Epithelial cell of proximal tubule (primary cell): ENCODE data around the gene B3GALNT2. TPM values are rescaled to one million over a fixed set of nuclear protein-coding genes. Genes with fewer than 3 reads are reported as not detected.

Experiments used
- DNase-seq: peaks from one replicate; pipeline ENCODE4 v3.0.0-alpha.2; 2011; ENCODE audit warnings: low read depth
- H3K4me3 ChIP-seq: 2 replicates; pipeline ENCODE4 v1.5.1; 2011; ENCODE audit warnings: low read depth, mild to moderate bottlenecking, low read length
- CTCF ChIP-seq: conservative IDR thresholded peaks from 2 replicates; pipeline ENCODE4 v1.5.1; 2012; ENCODE audit warnings: low read depth, mild to moderate bottlenecking, low read length
- total RNA-seq: library from RNA; depleted of rRNA; stranded (reverse); fragments of >200 nt; gene quantifications from 2 replicates; pipeline ENCODE4 v1.2.3, GENCODE V29; 2015

Gene B3GALNT2
- total RNA-seq, 1 donor from 2014 or later: 16.5 TPM

DNA sequence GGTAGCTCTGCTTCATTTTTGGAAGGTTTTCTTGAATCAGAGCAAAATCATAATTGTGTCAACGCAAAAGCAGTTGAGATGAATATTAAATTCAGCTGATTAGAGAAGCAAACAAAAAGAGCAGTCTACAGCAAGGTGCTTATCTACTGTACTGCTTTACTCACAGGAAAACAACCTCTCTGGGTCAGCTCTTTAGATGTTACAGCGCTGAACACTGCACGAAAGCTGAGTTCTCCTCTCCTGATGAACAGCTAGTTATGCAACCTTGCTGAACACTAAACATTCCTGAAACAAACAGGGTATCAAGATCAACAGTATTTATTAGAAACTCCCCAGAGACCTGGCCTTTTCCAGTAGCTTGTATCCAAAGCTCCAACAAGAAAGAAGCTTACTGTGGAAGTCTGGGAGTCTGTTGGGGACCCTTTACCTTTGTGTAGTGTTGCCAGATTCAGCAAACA lies 95.7 kb downstream of the B3GALNT2 start:
- no peak overlapping the region for H3K4me3 ChIP-seq
- no peak for DNase-seq
- TF ChIP-seq CTCF: no peak

- no peak overlapping the region for H3K4me3 ChIP-seq
- TF ChIP-seq CTCF: no peak
- no peak for DNase-seq
These were observed 96.8 kb downstream of the B3GALNT2 start for GRCh38 chr1:235407419-235407818.

DNA sequence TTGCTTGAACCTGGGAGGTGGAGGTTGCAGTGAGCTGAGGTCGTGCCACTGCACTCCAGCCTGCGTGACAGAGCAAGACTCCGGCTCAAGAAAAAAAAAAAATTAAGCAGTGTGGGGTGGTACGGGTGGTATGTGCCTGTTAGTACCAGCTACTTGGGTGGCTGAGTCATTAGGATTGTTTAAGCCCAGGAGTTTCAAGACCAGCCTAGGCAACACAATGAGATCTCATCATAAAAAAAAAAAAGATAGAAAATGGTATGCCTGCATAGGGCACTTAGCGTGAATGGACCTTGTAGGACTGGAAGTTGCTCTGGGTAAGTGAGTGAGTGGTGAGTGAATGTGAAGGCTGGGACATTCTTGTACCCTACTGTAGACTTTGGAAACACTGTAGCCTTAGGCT lies 100.1 kb downstream of the B3GALNT2 start:
- no peak for DNase-seq
- no peak for TF ChIP-seq CTCF
- H3K4me3 ChIP-seq: no peak overlapping the region

GRCh38 chr1:235403593-235403992 lies 100.7 kb downstream of the B3GALNT2 start:
- no peak for DNase-seq
- no peak for TF ChIP-seq CTCF

DNA sequence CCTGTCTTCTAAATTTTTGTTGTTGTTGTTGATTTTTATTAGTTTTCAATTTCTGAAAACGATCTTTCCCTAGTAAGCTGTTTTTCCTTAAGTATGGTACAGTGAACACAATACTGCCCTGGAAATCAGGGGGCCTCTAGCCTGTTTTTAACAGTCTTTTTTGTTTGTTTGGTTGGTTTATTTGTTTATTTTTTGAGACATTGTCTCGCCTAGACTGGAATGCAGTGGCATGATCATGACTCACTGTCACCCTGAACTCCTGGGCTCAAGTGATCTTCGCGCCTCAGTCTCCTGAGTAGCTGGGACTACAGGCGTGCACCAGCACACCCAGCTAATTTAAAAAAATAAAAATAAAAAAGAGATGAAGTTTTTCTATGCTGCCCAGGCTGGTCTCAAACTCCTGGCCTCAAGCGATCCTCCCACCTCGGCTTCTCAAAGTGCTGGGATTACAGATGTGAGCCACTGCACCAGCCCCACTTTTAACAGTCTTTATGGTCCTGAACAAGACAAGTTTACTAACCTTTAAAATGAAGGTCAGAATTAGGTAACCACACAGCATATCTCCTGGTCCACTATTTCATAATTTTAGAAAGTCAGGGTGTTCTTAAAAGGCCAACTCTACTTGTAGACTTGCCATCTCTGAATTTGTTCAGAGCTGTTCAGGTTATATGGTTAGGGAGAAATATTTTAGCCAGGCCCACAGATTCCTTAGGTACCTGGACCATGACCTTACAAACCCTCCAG lies 101.6 kb downstream of the B3GALNT2 start:
- no peak overlapping the region for H3K4me3 ChIP-seq
- DNase-seq: no peak
- no peak for TF ChIP-seq CTCF

More at GRCh38 chr1:235403593-235403992, 100.7 kb downstream of the B3GALNT2 start:
- no peak overlapping the region for H3K4me3 ChIP-seq

DNA sequence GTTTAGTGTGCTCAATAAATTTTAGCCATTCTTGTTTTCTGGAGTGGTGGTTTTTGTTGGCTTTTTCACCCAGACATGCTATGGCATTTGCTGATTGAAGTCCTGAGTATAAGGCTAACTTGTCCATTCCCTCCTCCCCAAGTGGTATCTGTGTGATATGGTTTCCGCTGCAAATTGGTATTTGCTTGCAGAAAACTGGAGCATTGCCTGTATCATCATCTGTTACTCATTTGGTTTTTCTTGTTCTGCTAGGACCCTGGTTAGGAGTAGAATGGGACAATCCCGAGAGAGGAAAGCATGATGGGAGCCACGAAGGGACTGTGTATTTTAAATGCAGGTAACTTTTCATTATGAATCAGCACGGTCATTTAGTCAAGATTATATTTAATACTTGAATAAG lies 103.0 kb downstream of the B3GALNT2 start:
- no peak overlapping the region for H3K4me3 ChIP-seq
- TF ChIP-seq CTCF: no peak

More for the DNA sequence above, 103.0 kb downstream of the B3GALNT2 start:
- DNase-seq: no peak

Other genes with a start within 250 kb of the B3GALNT2 start
- gene ARID4B, start 176.3 kb downstream of the B3GALNT2 start, total RNA-seq: 10.9 and 13.8 TPM in 2 replicates
- gene GGPS1, start 175.9 kb downstream of the B3GALNT2 start, total RNA-seq: 17.1 and 26.3 TPM in 2 replicates
- gene TBCE, start 137.0 kb downstream of the B3GALNT2 start, total RNA-seq: 20.9 and 27.4 TPM in 2 replicates
- gene GNG4, start 145.3 kb upstream of the B3GALNT2 start, total RNA-seq: 0.12 and 0.43 TPM in 2 replicates